NCI-H1092 (cell line): Measurements from ENCODE around the gene XYLT2.

ENCODE experiments used
- DNase-seq: peaks from one replicate; lab custom pipeline; 2025; lab: John Stamatoyannopoulos, UW

The XYLT2 gene

DNA sequence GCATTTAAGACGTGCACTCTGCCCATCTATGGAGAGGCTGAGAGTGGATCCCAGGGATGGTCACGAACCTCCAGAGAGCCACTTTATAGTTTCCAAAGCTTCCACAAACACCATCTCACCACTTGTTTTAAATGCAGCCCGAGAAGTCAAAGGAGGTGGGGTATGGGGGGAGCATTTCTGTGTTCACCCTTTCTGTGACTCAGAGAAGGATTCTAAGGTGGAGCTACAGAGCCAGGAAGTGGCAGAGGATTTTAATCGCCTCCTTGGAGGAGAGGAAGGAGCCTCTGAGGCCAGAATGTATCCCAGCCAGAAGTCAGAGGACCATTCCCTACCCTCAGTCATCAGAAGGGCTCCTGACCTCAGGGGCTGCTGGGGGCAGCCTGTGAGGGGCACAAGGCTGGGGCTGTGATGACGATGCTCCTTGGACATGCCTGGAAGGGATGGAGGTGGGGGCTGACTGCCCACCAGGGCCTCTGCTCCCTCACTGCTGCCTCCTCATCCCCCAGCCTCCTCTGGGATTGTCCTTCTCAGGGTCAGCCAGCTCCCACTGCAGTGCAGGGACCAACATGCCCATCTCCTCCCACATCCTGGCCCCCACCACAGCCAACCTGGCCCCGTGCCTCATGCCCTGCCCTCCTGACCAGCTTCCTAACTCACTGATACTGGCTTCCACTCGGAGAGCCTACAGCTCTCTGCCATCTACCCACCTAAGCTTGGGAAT is 2.8 kb downstream of the XYLT2 start:
- no peak for DNase-seq

DNA sequence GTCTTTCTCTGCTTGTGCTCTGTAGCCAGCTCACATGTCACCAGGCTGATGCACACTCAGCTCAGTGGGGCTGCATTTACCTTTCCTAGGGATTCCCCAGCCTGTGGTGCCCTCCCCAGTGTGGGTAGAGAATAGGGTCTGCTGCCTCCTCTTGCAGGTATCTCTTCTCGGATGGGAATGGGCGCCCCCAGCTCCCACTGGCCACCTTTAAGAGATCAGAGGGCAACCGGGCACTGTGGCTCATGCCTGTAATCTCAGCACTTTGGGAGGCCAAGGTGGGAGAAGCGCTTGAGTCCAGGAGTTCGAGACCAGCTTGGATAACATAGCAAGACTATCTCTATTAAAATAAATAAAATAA is 3.3 kb downstream of the XYLT2 start:
- DNase-seq, result no peak

DNA sequence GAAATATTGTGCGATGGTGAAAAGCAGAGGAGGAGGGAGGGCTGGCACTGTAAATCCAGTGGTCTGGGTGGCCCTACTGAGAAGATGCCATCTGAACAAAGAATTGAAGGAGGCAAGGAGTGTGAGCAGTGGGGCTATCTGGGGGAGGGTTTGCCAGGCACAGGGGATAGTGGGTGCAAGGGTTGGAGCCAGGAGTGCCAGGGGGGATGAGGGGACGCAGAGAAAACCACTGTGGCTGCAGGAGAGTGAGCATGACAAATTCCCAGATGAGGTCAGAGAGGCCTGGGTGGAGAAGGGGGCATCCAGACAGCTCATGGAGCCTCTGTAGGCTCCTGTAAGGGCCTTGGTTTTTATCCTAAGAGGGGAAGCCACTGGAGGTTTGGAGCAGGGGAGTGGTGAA is 4.8 kb downstream of the XYLT2 start:
- no peak for DNase-seq

DNA sequence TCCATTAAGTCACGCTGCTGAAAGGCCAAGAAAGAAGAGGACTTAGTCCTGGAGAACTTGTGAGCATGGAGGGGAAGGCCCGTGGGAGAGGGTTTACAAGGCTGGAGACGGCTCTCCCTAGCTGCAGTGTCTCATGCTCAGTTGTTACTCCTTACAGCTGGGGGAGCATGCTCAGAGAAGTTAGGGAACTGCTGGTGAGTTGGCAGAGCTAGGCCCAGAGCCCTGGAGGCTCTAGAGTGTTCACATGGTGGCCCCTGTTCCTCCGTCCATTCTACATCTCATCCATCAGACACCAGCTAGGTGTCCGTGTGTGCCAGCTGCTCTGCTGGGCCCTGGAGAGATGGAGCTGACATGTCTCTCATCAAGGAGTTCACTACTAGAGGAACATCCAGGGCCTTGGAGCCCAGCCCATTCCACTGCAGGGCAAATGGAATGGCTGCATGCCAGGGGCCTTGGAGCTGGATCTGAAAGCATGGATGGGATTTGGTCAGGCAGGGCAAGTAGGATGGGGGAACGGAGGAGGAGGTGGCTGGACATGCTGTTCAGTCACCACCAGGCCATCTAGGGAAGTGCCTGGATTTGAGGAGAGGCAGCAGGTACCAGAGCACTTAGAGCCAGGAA is 6.3 kb downstream of the XYLT2 start:
- DNase-seq, result no peak

DNA sequence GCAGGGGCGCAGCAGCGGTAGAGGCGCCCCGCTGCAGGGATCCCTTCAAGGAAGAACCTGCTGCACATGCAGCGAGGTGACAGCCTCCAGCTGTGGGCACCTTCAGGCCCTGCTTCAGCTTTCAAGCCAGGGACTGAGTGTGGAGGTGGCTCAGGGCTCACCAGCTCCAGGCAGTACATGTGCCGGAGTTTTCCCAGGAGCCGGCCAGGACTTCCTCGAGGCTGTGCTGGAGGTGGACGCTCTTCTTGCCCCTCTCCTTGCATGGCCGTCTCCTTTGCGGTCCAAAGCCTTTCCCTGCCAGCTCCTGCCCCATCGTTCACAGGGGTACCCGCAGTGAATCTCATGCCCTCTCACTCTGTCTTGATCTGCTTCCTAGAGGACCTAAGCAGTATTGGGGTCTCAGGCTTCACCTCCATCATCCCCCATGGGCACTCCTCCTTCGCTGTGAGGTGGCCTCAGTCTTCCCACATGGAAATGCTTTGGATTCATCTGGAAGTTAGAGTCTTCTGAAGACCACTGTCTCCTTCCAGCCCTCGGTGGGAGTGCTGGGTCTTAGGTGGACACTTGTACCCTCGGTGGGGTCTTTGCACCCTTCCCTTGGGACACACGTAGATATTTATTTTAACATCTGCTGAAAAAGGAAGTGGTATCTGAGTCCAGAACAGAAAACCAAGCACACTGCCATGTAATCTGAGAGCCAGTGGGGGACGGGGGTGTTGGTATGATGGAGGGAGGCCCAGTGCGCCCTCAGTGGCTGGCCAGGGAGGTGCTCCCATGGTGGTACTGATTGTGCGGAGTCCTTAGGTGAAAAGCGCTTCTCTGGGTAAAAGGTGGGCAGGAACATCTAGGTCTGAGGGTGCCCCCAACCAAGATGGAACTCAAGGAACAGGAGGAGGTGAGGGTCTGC is 7.0 kb downstream of the XYLT2 start:
- no peak for DNase-seq

DNA sequence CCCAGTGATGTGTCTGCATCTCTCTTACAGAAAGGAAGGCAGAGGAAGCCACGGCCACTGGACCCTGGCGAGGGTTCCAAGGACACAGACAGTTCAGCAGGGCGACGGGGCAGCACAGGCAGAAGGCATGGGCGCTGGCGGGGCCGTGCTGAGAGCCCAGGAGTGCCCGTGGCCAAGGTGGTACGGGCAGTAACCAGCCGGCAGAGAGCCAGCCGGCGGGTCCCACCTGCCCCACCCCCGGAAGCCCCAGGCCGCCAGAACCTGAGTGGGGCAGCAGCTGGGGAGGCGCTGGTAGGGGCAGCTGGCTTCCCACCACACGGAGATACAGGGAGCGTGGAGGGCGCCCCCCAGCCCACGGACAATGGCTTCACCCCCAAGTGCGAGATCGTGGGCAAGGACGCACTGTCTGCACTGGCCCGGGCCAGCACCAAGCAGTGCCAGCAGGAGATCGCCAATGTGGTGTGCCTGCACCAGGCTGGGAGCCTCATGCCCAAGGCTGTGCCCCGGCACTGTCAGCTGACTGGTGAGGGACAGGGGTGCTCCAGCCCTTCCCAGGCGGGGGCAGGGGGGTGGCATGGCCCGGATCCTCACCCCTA is 7.8 kb downstream of the XYLT2 start:
- DNase-seq, result no peak

DNA sequence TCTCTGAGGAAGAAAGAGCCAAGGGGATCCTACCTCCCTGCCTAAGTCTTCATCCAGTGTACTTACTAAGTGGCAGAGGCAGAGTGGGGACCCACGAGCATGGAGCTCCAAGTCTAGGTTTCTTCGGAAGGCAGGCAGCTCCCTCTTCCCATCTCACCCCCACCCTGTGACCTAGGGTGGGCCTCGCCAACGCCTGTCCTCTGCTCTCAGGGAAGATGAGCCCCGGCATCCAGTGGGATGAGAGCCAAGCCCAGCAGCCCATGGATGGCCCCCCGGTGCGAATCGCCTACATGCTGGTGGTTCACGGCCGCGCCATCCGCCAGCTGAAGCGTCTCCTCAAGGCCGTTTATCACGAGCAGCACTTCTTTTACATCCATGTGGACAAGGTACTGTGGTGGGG is 8.3 kb downstream of the XYLT2 start:
- DNase-seq, result no peak

DNA sequence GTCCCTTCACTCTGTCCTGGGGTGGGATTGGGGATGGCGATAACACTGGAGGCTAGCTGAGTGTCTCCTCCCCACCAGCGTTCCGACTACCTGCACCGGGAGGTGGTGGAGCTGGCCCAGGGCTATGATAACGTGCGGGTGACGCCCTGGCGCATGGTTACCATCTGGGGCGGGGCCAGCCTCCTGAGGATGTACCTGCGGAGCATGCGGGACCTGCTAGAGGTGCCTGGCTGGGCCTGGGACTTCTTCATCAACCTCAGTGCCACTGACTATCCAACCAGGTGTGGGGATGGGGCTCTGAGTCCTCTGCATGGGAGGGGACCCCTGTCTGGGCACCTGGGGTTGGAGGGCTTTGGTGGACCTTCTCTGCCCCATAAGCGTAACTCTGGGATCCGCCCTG is 8.8 kb downstream of the XYLT2 start:
- no peak for DNase-seq

DNA sequence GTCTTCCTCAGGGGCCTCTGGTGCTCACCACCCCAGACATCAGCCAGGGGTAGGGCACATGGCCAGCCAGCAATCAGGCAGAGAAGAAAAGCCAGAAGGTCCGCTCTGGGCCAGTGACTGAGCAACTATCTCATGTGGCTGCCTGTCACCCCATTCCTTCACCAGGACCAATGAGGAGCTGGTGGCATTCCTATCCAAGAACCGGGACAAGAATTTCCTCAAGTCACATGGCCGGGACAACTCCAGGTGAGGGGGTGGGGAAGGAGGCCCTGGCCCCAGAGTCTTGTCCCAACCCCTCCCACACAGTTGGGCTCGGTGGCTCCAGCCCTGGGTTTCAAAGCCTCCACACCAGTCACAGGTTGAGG is 9.4 kb downstream of the XYLT2 start:
- no peak for DNase-seq

DNA sequence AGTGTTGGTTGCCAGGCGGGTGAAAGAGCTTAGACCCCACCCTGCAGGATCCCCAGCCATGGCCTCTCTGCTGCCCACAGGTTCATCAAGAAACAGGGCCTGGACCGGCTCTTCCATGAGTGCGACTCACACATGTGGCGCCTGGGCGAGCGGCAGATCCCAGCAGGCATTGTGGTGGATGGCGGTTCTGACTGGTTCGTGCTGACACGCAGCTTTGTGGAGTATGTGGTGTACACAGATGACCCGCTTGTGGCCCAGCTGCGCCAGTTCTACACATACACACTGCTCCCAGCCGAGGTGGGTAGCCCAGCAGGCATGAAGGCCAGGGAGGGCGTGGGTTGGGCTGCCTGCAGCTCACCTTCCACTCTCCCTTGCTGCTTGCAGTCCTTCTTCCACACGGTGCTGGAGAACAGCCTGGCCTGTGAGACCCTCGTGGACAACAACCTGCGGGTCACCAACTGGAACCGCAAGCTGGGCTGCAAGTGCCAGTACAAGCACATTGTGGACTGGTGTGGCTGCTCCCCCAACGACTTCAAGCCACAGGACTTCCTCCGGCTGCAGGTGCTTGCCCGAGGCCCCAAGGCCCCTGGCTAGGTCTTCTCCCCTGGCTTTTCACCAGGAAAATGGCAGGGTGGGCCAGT is 9.9 kb downstream of the XYLT2 start:
- DNase-seq, result no peak

DNA sequence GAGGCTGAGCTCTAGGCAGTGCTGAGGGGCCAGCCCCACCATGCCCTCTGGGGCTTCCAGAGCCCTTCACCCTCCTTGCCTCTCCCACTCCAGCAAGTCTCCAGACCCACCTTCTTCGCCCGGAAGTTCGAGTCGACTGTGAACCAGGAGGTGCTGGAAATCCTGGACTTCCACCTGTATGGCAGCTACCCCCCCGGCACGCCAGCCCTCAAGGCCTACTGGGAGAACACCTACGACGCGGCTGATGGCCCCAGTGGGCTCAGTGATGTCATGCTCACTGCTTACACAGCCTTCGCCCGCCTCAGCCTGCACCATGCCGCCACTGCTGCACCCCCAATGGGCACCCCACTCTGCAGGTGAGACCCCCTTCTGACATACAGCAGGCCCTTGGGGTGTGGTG is 10.5 kb downstream of the XYLT2 start:
- no peak for DNase-seq

DNA sequence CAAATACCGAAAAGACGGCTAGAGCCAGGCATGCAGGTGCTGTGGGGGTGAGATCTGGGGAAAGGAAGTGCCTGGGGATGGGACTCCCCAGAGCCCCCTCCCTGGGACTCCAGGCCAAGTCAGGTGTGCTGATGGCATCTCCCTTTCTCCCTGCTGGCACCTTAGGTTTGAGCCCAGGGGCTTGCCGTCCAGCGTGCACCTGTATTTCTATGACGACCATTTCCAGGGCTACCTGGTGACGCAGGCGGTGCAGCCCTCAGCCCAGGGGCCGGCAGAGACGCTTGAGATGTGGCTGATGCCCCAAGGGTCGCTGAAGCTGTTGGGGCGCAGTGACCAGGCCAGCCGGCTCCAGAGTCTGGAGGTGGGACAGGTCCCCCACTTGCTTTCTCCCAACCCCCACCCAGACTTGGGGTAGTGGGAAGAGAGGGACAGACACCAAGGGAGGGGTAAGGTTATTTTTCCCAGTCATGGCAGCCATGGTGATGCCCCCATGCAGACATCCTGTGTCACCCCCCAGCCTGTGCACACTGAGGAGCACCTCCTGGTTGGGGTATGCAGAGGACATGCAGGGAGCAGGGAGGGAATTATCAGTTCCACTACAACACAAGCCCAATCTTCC is 11.1 kb downstream of the XYLT2 start:
- no peak for DNase-seq

DNA sequence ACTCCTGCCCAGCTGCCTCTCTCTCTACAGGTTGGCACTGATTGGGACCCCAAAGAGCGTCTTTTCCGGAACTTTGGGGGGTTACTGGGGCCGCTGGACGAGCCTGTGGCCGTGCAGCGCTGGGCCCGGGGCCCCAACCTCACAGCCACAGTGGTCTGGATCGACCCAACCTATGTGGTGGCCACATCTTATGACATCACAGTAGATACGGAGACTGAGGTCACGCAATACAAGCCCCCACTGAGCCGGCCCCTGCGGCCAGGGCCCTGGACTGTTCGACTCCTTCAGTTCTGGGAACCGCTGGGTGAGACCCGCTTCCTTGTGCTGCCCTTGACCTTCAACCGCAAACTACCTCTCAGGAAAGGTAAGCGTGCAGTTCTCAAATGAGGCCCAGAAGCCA is 12.3 kb downstream of the XYLT2 start:
- DNase-seq, result no peak

DNA sequence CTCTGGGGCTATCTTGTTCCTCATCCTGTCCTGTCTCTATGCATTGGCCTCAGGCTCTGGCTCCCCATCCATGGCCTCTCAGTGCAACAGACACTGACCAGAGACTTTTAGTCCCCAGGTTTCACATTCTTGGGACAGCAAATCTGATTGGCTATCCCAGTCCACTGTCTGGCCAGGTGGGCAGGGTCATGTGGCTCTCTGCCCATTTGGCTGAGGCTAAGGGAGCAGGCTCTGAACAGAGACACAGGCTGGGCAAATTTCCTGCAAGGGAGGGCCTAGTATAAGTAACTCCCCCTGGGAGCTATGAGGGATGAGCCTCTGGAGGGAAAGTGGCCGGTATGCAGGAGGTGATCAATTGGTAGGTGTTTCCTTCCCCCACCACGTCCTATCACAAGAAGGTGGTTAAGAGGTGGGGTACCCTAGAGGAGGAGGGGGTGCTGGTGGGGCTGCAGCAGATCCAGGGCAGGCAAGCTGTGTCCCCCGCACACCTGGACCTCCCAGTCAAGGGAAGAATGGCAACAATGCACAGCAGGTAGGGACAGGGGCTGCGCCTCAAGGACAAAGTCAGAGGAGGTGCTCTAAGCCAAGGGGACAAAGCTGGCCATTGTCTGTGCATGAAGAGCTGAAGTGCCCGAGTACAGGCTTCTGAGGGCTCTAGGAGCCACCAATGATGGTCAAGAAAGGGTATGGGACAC is 13.2 kb downstream of the XYLT2 start:
- DNase-seq, result no peak

DNA sequence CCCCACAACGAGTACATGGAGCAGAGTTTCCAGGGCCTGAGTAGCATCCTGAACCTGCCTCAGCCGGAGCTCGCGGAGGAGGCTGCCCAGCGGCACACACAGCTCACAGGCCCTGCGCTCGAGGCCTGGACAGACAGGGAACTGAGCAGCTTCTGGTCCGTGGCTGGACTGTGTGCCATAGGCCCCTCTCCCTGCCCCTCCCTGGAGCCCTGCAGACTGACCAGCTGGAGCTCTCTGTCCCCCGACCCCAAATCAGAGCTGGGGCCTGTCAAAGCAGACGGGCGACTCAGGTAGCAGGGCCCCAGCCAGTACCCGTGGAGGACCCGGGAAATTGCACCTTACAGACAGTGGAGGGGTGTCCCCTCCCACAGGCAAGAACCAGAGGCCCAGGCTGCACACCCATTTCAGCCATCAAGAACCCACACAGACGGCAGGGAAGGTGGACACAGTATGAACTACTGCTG is 14.1 kb downstream of the XYLT2 start:
- DNase-seq, result no peak

DNA sequence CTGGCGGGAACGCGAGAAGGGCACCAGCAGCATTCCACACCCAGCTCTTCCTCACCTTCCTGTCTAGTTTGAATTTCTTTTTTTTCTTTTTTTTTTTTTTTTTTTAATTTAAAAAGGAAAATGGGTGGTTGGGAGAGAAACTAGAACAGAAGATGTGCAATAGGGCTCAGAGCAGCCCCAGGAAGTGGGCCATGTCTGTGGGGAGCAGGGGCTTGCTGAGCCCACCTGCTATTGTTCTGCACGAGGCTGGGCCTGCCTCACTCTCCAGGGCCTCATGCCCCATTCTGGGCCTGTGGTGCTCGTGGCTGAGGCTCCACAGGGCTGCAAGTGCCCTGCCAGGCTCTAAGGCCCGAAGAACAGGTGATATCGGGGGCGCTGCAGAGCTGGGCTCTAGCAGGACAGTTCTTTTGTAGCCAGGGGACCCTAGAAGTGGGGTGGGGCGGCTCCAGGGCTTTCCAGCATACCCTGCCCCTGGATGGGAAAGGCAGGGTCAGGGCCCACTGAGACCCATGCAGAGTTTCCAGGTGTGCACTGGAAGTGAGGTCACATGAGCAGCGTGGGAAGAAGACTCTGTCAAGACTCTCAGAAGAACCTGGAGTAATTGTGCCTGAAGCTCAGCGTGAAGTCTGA is 14.7 kb downstream of the XYLT2 start:
- no peak for DNase-seq

DNA sequence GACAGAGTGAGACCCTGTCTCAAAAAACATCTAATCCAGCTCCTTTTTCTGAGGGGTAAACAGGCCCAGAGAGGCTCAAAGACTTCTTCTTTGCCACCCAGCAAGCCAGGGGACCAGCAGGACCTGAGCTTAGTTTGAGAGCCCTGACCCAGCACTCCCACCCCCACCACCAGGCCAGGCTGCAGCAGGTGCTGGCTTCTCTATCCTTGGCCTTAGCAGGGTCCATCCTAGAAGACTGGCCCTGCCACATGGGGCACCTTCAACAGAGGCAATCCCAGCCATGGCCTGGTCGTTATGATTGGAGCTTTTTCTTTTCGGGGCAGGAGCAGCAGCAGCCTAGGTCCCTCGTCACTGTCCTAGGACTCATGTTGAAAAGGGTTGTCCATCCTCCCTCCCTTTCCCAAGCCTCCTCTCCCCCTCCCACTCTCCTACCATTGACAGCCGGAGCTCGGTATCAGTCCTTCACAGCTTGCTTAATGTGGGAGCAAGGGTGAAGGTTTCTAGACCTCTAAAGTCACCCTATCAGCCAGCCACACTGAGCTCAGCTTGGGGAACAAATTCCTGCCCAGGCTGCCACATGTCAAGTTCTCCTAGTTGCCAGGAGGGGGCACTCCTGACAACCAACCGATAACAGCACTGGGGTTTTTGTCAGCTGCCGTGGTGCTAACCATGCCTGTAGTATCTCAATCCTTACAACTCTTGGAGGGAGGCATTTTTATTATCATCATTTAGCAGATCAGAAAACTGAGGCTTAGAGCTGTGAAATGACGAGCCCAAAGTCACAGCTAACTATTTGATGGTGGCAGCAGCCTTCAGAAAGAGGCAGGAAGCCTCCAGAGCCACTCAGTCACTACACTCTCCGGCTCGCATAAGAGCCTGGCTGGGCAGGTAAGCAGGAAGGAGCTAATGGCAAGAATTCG is 15.9 kb downstream of the XYLT2 start:
- DNase-seq, result no peak

DNA sequence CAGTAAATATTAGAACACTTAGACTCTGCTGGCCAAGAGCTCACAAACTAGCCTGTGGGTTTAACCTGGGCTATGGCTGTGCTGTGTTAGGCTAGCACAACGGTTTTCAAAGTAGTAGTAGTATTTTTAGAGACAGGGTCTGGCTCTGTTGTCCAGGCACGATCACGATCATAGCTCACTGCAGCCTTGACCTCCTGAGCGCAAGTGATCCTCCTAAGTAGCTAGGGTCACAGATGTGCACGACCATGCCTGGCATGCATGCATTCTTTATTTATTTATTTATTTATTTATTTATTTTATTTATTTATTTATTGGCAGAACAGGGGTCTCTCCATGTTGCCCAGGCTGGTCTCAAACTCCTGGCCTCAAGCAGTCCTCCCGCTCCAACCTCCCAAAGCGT is 16.7 kb downstream of the XYLT2 start:
- no peak for DNase-seq

DNA sequence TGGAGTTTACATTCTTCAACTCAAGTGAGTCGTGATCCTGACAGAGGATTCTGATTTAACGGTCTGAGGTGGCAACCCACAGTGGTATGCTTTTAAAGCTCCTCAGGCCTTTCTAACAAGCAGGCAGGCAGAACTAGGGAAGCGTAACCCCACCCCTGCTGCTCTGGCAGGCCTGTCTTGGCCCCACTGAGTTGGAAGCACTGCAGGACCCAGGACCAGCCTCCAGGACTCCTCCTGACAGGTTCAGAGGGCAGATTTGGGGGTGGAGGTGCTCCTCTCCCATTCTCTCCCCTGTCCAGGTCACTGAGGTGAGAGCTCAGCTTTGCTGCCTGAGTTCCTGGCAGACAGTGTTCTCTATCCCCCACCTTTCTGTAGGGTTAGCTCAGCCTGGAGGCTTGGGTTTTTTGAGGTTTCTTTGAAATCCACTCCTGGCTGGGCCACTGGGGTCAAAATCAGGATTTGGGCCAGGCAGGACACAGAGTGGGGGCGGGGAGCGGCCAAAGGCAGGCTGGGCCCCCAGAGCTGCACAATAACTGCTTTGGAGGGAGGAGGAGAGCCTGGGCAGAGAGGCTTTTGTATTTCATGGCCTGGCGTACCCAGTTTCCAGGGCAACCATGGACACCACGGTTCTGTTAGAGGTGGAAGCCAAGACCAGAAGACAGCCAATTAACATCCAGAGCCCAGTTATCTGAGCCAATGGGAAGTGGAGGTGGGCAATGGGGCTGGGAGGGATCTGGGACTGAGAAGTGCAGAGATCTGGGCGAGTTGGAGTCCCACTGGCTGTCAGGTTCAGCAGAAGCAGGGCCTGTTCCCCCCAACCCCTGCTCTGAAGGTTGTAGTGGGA is 17.5 kb downstream of the XYLT2 start:
- no peak for DNase-seq
